Measurements from ENCODE around the gene AFG1L. TPM values are rescaled to one million over a fixed set of nuclear protein-coding genes. Genes with fewer than 3 reads are reported as not detected.

Gene AFG1L
- total RNA-seq, 2 experiments from 2014 or later, result 5.3 to 6.3 TPM

DNA sequence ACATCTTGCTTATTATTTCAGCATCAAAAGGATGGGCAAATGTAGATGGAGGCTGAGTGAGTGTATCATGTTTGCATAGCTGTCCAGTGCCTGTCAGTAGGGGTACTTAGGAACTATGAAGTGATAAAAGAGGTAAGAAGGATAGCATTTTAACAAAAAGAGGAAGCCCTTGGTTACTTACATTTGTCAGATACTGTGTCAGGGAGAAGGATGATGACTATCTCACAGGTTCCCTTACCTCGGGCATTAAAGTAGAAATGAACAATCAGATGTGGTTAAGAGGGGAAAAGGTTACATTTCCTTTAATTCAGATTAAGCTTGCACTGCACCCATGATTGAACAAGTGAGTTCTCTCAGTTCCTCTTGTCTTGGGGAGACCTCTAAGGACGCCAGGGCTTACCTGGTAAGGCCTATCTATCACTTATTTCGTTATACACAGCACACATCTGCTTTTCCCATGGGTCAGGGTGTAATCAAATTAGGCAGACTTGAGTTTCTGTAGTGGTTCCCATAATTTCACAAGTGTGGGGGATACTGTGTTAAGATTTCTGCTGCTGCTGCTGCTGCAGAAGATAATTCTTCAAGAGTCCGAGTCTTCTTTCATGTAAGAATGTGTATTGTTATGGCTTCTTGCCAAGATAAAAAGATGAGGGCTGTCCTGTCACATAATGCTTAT lies 270.4 kb downstream of the AFG1L start:
- H3K27ac Mint-ChIP-seq, result peak overlapping the region; percentile 70
- POLR2A ChIA-PET, result no interaction called here
- H3K27me3 Mint-ChIP-seq, result no peaks in the 10 kb centered on the region
- H3K36me3 Mint-ChIP-seq, result peaks cover 35% of the 10 kb centered on the region
- H3K4me1 Mint-ChIP-seq (ENCODE audit: low read depth), result peaks cover 65% of the 10 kb centered on the region
- H3K9me3 Mint-ChIP-seq, result no peaks in the 10 kb centered on the region
- H3K4me3 Mint-ChIP-seq, result peak overlapping the region; percentile 34
- intact Hi-C loops (cut with micrococcal nuclease), result loop anchor here (1.0 to 5.0 kb wide), 6 partner anchors 16 to 318 kb away; no protein-coding TSS in a partner anchor
- CTCF ChIA-PET, result interaction anchor here (0.7 to 1.2 kb wide), 3 partner anchors 11 to 480 kb away, joined by 3 read pairs; no protein-coding TSS in a partner anchor
- no peak for DNase-seq

DNA sequence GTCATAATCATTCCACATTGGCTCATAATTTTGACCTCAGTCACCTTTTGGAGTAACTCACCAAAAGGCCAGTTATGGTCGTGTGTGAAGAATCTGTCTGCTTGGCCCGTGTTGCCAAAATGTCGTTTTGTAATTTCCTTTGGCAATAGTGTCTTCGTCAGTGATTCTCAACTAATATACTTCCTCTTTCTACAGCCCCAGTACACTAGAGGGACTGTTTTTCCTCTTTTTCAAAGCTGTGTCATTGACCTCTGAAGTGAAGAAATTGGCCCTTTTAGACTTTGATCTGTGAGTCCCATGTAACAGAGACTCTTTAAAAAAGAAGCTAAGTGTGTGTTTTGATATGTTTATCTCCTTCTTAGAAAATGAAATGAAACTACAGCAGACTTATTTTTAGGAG lies 271.0 kb downstream of the AFG1L start:
- peak overlapping the region; percentile 70 for H3K27ac Mint-ChIP-seq
- H3K27me3 Mint-ChIP-seq, result no peaks in the 10 kb centered on the region
- H3K9me3 Mint-ChIP-seq, result no peaks in the 10 kb centered on the region
- H3K36me3 Mint-ChIP-seq, result peaks cover 36% of the 10 kb centered on the region
- POLR2A ChIA-PET, result interaction anchor here (1.2 kb wide), 1 partner anchor 26 kb away, joined by 3 read pairs; no protein-coding TSS in a partner anchor
- H3K4me1 Mint-ChIP-seq (ENCODE audit: low read depth), result peaks cover 68% of the 10 kb centered on the region
- H3K4me3 Mint-ChIP-seq, result no peak overlapping the region
- CTCF ChIA-PET, result interaction anchor here (0.7 to 1.2 kb wide), 5 partner anchors 11 to 452 kb away, joined by 3 read pairs; no protein-coding TSS in a partner anchor
- intact Hi-C loops (cut with micrococcal nuclease), result loop anchor here (1.0 to 5.0 kb wide), 6 partner anchors 15 to 317 kb away; no protein-coding TSS in a partner anchor
- no peak for DNase-seq

DNA sequence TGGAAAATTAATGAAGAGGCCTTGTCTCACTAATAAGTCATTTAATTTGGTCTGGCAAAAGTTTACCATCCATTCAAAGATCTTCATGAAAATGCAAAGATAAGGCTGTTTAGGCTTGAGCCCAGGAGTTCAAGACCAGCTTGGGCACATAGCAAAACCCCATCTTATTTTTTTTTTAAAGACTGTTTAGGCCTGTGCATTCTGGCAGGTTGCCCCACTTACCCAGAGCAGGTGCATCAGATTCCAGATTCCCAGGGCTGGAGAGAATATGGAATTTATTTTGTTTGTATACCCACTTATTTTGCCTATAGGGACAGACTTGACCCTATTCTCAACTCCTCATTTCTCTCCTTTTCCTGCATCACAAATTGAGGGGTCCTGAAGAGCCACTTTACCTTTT lies 271.6 kb downstream of the AFG1L start:
- DNase-seq, result no peak
- intact Hi-C loops (cut with micrococcal nuclease), result loop anchor here (5.0 kb wide), 1 partner anchor 101 kb away; no protein-coding TSS in a partner anchor
- H3K36me3 Mint-ChIP-seq, result peaks cover 41% of the 10 kb centered on the region
- no peak overlapping the region for H3K4me3 Mint-ChIP-seq
- ChIA-PET POLR2A (interaction anchor here (1.2 kb wide), 1 partner anchor 25 kb away, joined by 3 read pairs; no protein-coding TSS in a partner anchor), CTCF (interaction anchor here (0.8 to 1.2 kb wide), 3 partner anchors 11 to 349 kb away, joined by 3 read pairs; no protein-coding TSS in a partner anchor)
- H3K27me3 Mint-ChIP-seq, result no peaks in the 10 kb centered on the region
- H3K9me3 Mint-ChIP-seq, result no peaks in the 10 kb centered on the region
- H3K4me1 Mint-ChIP-seq (ENCODE audit: low read depth), result peaks cover 69% of the 10 kb centered on the region
- H3K27ac Mint-ChIP-seq, result peak overlapping the region; percentile 70

DNA sequence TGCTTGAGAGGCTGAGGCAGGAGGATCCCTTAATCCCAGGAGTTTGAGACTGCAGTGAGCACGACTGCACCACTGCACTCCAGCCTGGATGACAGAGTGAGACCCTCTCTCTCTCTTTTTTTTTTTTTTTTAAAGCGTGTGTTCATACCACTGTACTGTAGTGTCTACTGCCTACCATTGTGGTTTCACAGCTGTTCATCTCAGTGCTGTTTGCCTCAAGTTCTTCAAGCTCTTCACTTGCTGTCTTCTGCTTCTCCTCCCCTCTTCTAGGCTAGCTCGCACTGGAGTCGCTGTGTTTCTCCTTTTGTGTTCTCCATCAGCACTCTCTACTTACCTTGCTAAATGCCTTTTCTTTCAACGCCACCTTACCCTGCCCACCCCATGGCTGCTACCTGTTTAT lies 273.2 kb downstream of the AFG1L start:
- Mint-ChIP-seq H3K4me1 (ENCODE audit: low read depth) (peaks cover 57% of the 10 kb centered on the region), H3K27me3 (no peaks in the 10 kb centered on the region), H3K9me3 (no peaks in the 10 kb centered on the region), H3K36me3 (peaks cover 30% of the 10 kb centered on the region), H3K27ac (no peak overlapping the region), H3K4me3 (no peak overlapping the region)
- ChIA-PET POLR2A (interaction anchor here (0.9 kb wide), 1 partner anchor 30 kb away, joined by 4 read pairs; no protein-coding TSS in a partner anchor), CTCF (interaction anchor here (1.6 kb wide), 1 partner anchor 214 kb away, joined by 5 read pairs; no protein-coding TSS in a partner anchor)
- DNase-seq, result no peak
- intact Hi-C loops (cut with micrococcal nuclease), result loop anchor here (5.0 kb wide), 1 partner anchor 99 kb away; no protein-coding TSS in a partner anchor

DNA sequence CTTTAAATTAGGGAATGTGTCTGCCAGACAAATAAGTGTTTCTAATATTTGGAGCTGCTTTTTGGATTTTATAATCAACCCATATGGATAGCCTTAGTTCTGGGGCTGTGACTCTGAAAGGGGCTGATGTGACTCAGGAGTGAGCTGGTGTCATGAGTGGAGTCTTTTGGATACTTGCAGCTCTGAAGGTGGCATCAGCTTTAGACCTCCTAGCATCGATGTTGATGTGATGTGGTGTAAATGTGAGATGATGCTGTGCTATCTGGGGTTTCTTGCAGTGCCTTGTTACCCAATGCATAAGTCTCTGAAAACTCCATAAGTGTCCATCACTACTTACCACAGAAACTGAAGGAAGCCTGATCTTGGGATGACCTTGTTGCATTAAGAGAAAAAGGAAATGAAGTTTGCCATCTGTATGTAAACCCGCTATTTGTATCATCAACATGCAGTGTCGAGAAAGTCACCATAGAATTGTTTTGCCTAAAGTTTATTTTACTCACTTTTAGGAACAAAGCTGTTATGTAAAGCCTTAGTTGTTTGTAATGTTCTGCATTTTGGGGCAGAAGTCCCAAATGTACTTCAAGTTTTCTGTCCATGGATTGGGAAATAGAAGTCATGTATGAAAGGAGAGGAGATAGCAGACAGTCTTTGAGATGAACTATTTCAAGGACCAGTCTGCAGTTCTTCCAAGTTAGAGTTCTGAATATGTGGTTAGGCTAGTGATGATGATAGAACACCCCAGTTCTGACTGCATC lies 273.9 kb downstream of the AFG1L start:
- H3K36me3 Mint-ChIP-seq, result peaks cover 30% of the 10 kb centered on the region
- POLR2A ChIA-PET, result interaction anchor here (0.9 kb wide), 1 partner anchor 29 kb away, joined by 4 read pairs; no protein-coding TSS in a partner anchor
- CTCF ChIA-PET, result no interaction called here
- no peaks in the 10 kb centered on the region for H3K9me3 Mint-ChIP-seq
- no peak overlapping the region for H3K4me3 Mint-ChIP-seq
- intact Hi-C loops (cut with micrococcal nuclease), result loop anchor here (5.0 kb wide), 1 partner anchor 99 kb away; no protein-coding TSS in a partner anchor
- H3K27ac Mint-ChIP-seq, result no peak overlapping the region
- H3K4me1 Mint-ChIP-seq (ENCODE audit: low read depth), result peaks cover 53% of the 10 kb centered on the region
- DNase-seq, result no peak
- no peaks in the 10 kb centered on the region for H3K27me3 Mint-ChIP-seq

DNA sequence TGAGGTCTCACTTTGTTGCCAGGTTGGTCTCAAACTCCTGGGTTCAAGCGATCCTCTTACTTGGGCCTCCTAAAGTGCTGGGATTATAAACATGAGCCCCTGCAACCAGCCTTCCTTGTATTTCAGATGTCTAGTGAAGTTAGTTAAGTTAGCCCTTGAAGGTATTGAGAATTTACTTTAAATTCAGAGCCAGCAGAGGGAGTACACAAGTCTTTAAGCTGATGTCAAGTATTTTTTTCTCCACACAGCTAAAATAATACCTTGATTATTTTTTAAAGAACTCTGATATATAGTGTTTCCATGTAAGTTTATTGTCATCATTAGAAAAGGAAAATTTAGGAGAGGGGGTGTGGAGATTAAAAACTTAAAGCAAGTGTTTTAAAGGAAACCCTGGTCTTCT lies 275.7 kb downstream of the AFG1L start:
- no peak for DNase-seq
- Mint-ChIP-seq H3K9me3 (no peaks in the 10 kb centered on the region), H3K4me3 (no peak overlapping the region), H3K36me3 (peaks cover 30% of the 10 kb centered on the region), H3K27ac (no peak overlapping the region), H3K4me1 (ENCODE audit: low read depth) (peaks cover 48% of the 10 kb centered on the region), H3K27me3 (no peaks in the 10 kb centered on the region)
- ChIA-PET CTCF (interaction anchor here (1.2 kb wide), 1 partner anchor 34 kb away, joined by 4 read pairs; no protein-coding TSS in a partner anchor), POLR2A (no interaction called here)
- intact Hi-C loops (cut with micrococcal nuclease), result no loop called here

DNA sequence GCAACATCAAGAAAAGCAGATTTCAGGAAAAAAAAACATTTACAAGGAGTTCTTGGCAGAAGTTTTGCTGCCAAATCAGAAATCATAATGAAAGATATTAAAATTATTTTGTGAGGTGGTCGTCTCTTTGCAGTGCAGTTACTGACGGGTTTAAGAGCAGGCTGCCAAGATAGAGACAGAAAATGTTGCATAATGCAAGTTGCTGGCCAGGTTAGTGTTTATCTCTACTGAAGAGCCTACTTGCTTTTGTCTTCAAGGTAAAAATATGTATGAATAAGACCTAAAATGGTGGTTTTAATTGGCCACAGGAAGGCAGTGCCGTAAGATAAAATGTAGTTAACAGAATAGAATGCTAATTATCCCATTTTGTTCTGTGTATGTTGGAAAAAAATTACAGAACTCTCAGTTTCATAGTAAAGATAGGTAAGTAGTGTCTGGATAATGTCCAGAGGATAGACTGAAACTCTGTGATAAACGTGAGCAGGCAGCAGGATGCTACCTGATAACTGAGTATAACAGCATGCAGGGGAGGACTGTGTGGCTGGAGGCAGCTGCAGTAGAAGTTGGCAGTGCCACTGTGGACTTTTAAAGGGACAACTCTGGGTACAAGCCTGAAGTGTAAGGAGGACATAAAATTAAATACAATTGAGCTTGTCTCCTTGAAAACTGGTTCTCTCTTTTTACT lies 279.7 kb downstream of the AFG1L start:
- Mint-ChIP-seq H3K4me3 (no peak overlapping the region), H3K4me1 (ENCODE audit: low read depth) (peaks cover 46% of the 10 kb centered on the region), H3K9me3 (no peaks in the 10 kb centered on the region), H3K36me3 (peaks cover 9% of the 10 kb centered on the region), H3K27me3 (no peaks in the 10 kb centered on the region), H3K27ac (no peak overlapping the region)
- intact Hi-C loops (cut with micrococcal nuclease), result no loop called here
- CTCF ChIA-PET, result no interaction called here
- no peak for DNase-seq
- POLR2A ChIA-PET, result no interaction called here

Other genes with a start within 250 kb of the AFG1L start
- 10 to 100 TPM; 14.0 to 16.3 TPM for gene OSTM1, start 220.3 kb upstream of the AFG1L start, total RNA-seq
- gene NR2E1, start 129.0 kb upstream of the AFG1L start, total RNA-seq, result not detected
- 10 to 100 TPM; 78.6 to 80.4 TPM for gene SNX3, start 34.0 kb upstream of the AFG1L start, total RNA-seq